H54 (cell line): ENCODE measurements around the gene ITGB6.
"Not testable (repeated sequence)": the region's sequence is repeated elsewhere in the genome, so short reads cannot be mapped to it uniquely, and the experiment has no call there.

Experiments used
- DNase-seq: peaks from one replicate; pipeline ENCODE4 v3.0.0; 2011; ENCODE audit warnings: low spot score, mixed read lengths; ENCODE audit not compliant: insufficient read length
- FAIRE-seq: peaks from 3 replicates; lab custom pipeline; 2011; peaks lifted over from hg19 to GRCh38; lab: Jason Lieb, UNC
- POLR2A ChIP-seq: IDR thresholded peaks from 2 replicates; pipeline ENCODE4 v1.6.1; 2011; ENCODE audit warnings: low read depth, mild to moderate bottlenecking, low read length

Gene ITGB6

DNA sequence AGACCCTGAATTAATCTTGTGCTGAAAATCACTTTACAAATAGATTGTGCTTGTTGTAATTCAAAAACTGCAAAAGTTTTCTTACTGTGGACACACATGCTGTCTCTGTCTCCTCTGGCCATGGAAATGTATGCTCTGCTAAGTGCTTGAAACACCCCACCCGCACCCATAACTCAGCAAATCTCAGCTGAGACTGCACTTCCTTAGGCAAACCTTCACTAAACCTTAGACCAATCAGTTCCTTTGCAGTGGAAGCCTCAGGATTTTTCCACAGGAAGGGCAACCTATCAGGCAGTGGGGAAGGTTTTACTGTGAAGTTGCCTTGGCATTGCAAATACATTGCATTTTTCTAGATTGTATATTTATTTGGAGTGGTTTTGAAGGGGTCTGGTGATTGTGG, 75.5 kb downstream of the ITGB6 start:
- FAIRE-seq (no peak), DNase-seq (no peak)
- no peak for TF ChIP-seq POLR2A

DNA sequence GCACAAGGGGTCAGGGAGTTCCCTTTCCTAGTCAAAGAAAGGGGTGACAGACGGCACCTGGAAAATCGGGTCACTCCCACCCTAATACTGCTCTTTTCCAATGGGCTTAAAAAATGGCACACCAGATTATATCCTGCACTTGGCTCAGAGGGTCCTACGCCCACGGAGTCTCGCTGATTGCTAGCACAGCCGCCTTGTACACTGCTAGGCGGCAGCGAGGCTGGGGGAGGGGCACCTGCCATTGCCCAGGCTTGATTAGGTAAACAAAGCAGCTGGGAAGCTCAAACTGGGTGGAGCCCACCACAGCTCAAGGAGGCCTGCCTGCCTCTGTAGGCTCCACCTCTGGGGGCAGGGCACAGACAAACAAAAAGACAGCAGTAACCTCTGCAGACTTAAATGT, 85.4 kb downstream of the ITGB6 start:
- not testable (repeated sequence) for DNase-seq, FAIRE-seq

DNA sequence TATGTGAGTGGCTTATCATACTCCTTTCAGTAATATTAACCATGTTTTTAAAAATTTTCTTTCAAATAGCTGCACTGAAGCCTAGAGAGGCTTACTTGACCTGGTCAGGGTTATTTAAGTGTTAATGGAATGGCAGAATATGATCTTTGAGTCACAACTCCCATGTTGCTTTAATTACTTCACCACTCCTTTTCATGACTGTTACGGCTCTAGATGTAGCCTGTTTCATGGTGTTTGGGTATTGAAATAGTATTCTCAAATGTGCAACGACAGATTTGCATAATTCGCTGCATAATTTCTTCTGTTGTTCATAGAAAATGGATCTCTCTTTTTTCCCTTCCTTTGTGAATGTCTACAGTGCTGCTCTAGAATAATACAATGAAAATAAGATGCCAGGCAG, 86.1 kb downstream of the ITGB6 start:
- FAIRE-seq, result no peak
- DNase-seq, result no peak
- no peak for TF ChIP-seq POLR2A

DNA sequence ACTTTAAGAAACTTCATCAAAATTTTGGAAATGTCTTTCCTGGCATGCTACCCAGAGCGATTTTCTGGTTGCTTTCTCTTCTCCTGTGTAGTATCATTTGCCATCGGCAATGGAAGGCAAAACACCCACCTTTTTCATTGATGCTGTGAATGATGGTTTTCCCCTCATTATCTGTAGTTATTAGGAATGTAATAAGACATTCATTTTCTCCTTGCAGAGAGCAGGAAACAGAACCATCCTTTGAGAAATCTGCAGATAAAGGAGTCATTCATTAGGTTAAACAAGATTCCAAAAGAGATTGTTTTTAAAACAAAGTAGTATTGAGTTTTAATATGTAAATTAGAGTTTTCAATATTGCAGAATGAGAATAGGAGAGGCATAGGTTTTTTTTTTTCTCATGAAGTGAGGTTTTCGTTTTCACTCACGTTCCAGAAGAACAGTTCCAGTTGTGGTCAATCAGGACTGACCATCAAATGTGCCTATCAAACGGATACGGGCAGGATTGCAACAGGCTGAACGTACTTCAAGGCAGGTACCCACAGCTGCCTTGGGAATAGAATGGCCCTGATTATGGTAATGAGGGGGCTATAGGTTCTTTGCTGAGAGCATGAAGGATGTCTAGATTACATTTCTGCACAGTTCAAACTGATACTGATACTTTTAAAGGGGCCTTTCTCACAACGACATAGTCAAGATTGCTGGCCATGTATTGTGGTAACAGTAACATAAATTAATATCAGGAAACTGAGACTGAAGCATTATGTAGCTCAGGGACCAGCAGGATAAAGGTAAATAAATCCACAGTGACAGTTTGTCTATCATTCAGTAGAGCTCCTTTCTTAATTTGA, 87.9 kb downstream of the ITGB6 start:
- DNase-seq, result no peak
- no peak for FAIRE-seq
- no peak for TF ChIP-seq POLR2A

DNA sequence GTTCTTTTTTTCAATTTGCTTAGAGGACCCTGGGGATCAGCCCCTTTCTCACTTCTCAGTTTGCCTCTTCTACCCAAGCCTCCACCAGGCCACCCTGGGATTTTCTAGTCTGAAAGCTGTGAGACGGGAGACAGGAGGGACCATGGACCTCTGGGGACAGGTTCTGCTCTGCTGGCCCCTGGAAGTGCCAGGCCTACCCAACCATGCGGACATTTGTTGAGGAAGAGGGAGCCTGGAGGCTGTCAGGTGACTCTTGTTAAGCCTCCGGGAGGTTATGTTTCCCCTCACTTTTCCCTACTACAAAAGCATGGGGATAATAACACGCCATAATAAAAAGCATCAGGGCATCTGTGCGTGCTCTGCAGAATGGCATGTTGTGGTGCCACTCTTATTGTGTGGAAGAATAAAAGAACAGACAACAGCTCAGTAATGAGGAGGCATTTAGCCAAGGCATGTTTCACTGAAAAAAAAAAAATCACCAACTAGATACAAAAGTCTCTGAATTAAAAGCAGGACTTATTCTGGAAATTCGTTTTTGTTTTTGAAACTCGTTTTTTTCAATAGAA, 89.3 kb downstream of the ITGB6 start:
- TF ChIP-seq POLR2A, result no peak
- DNase-seq (no peak), FAIRE-seq (no peak)

DNA sequence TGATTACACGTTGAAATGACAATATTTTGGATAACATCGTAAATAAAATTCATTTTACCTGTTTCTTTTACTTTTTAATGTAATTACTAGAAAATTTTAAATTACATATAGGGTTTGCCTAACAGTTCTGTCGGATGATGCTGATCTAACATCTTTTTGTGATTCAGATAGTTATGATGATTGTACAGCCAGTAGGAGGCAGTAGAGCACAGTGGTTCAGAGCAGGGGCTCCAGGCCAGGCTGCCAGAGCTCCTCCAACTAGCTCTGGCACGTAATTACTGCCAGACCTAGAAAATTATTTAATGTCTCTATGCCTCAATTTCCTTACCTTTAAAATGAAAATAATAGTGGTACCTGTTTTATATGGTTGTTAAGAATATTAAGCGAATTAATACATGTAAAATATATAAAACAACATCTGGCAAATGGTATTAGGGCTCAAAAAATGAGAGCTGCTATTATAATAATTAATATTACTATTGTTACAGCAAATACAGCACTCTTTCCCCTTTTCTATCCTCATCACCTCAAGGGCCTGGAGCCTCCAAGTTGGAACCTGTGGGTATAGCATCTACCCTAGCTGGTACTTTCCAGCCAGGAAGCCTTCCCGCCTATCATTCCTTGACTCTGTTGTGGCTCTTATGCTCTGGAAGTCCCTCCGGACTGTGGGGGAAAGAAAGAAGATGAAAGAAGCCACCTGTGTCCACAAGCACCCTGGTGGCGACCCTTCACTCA, 90.0 kb downstream of the ITGB6 start:
- FAIRE-seq, result peak; percentile 98
- DNase-seq, result peak; percentile 23
- no peak for TF ChIP-seq POLR2A

DNA sequence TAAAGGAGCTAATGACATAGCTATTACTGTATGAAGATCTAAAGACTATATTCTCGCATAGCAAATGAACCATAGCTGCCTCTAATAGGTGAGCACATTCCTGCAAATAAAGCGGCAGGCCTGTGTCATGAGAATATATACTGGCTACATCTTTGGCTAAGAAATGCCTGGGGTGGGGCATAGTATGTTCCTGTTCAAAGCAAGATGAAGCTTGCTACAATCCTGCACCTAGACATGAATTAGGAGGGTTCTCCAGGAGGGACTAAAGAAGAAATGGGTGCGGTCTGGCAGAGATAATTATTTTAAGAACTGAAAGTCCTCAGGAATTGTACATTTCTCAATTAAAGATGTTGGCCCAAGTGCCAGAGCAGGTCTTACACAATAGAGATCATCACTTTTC, 90.8 kb downstream of the ITGB6 start:
- no peak for FAIRE-seq
- no peak for TF ChIP-seq POLR2A
- DNase-seq, result no peak

DNA sequence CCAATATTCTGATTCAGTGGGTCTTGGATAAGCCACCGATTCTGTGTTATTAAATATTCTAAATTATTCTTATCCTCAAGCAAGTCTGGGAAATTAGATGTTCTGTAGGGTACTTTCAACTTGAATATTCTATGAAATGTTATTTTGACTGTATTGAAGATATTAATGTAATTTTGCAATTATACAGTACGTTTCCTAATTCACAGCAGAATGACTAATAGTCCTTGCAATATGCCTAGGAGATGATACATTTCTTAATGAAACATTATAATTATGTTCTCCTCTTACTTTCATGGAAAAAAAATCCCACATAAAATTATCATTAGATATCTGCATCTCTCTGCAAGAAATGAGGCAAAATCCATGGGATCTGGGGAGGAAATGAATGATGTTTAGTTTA, 91.4 kb downstream of the ITGB6 start:
- DNase-seq (no peak), FAIRE-seq (no peak)
- no peak for TF ChIP-seq POLR2A

DNA sequence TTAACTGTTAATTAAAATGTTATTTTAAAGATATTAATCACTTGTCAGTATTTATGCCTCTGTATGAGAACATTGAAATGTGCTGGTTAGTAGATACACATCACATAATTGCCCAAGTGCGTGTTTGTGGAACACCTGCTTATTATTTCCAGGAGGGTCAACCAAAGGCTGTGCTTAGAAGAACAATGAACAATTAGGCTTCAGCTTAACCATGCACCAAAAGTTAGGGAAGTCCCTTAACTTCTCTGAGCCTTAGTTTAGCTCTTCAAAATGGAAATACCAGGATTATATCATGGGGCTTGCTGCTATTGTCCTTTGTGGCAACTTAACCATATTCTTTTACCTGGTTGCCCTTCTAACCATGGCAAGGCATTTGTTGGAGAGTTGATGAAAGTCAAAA, 94.7 kb downstream of the ITGB6 start:
- FAIRE-seq (no peak), DNase-seq (no peak)
- TF ChIP-seq POLR2A, result no peak

DNA sequence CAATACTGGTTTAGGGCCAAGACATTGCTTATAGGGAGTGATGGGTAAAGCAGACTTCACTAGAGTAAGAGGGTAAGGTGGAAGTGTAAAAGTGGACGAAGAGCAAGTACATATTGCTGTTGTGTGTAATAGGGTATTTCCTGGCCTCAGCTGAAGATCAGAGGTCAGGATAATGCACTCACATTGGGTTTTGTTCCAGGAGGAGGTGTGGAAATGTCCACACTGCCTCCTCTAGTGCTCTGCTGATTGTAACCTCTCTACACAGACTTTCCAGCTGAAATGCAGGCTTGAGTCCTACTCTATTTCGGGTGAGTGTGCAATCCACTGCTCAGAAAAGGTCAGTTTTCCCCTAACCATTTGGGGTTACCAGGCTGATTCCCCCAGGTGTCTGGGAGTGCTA, 96.0 kb downstream of the ITGB6 start:
- TF ChIP-seq POLR2A, result no peak
- no peak for DNase-seq
- peak; percentile 48 for FAIRE-seq

DNA sequence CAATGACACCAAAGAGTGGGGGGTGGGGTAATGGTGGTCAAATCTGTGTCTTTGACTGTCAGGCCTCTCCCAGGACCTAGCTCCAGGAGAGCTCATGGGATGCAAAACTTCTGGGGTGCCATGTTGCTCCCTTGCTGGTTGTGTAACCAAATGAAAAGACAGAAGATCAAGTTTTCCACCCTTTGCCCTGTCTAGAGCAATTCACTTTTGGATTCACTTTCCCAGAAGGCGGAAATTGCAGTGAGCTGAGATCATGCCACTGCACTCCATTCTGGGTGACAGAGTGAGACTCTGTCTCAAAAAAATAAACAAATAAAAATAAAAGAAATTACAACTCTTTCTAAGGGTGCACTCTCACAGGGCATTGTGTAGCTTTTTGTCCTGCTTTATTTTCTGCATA, 102.7 kb downstream of the ITGB6 start:
- DNase-seq, result no peak
- no peak for TF ChIP-seq POLR2A
- FAIRE-seq, result no peak

DNA sequence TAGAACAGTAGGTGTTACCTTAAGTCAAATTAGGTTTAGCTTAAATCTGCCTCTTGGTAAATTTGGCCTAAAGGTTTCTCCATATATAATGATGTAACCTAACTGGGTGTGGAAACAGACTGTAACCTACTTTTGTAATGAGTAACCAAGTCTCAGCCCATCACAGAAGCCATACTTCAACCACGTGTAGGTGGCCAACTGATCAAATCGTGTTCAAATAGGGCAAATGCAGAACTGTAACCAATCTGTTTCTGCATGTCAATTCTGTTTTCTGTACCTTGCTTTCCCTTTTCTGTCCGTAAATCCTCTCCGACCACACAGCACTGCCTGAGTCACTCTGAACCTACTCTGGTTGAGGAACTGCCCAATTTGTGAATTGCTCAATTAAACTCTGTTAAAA, 103.7 kb downstream of the ITGB6 start:
- no peak for TF ChIP-seq POLR2A
- FAIRE-seq, result no peak
- DNase-seq, result no peak

DNA sequence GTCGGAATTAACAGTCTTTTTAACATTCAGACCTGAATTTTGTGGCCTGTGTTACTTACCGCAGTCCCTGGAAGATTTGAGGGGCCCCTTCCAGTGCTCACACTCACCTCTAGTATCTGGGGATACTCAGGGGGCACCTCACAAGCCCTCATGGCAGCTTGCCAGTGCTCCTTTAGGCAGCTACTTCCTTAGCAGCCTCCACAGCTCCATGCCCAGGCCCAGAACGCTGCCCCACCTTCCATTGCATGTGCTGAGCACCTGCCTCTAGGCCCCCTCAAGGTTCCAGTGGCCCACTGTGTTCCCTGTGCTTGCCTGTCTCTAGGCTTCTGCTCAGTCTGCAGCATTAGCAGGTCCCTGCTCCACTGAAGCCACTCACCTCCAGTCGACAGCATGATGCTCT, 107.6 kb downstream of the ITGB6 start:
- FAIRE-seq (no peak), DNase-seq (no peak)
- no peak for TF ChIP-seq POLR2A

DNA sequence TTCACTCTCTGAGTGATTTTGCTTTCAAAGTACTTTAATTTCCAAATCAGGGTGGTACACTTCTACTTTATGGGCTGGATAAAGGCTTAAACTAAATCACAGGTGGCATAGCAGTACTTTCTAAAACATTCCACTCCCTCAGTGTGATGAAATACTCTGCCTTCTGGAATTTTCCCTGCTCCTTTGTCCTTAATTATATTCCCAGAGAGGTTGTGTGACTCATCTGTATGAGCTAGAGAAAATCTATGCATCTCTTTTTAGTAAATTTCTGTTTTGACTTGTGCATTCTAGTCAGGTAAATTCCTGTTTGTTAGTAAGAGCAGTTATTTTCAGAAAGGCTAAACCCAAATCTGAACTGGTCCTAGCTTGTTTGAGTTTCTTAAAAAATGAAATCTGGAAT, 108.7 kb downstream of the ITGB6 start:
- DNase-seq (no peak), FAIRE-seq (no peak)
- no peak for TF ChIP-seq POLR2A
